Activated CD4-positive, alpha-beta T cell treated with anti-CD3 and anti-CD28 coated beads, Interleukin-10, Interleukin-2, amounts not matched to agents 100 ng/mL and 50 ng/mL, durations not matched to agents 16 hours and 8 hours (primary cell): ENCODE data around the gene ADGRB2.
"Not testable (repeated sequence)": the region's sequence is repeated elsewhere in the genome, so short reads cannot be mapped to it uniquely, and the experiment has no call there.

ENCODE experiments used
- DNase-seq: peaks from one replicate; pipeline ENCODE4 v3.0.0-alpha.2; 2020

The ADGRB2 gene

GRCh38 chr1:31725777-31726535 lies 38.2 kb downstream of the ADGRB2 start:
- no peak for DNase-seq

- no peak for DNase-seq
Measured at GRCh38 chr1:31725134-31725533, 39.0 kb downstream of the ADGRB2 start.

- peak; percentile 30 for DNase-seq
Measured at GRCh38 chr1:31723828-31724359, 40.2 kb downstream of the ADGRB2 start.

GRCh38 chr1:31718327-31718897 lies 45.7 kb downstream of the ADGRB2 start:
- DNase-seq = no peak

GRCh38 chr1:31717341-31717740 lies 46.8 kb downstream of the ADGRB2 start:
- DNase-seq = no peak

GRCh38 chr1:31715873-31716220 lies 48.3 kb downstream of the ADGRB2 start:
- no peak for DNase-seq

GRCh38 chr1:31715087-31715872 lies 48.9 kb downstream of the ADGRB2 start:
- DNase-seq = peak; percentile 42

- peak; percentile 42 for DNase-seq
Measured at GRCh38 chr1:31714442-31715086, 49.6 kb downstream of the ADGRB2 start.

GRCh38 chr1:31712630-31713029 lies 51.5 kb downstream of the ADGRB2 start:
- no peak for DNase-seq

- DNase-seq = no peak
Measured at GRCh38 chr1:31712068-31712467, 52.1 kb downstream of the ADGRB2 start.

GRCh38 chr1:31708324-31708723 lies 55.8 kb downstream of the ADGRB2 start:
- no peak for DNase-seq

- DNase-seq = peak; percentile 26
Measured at GRCh38 chr1:31707711-31708110, 56.4 kb downstream of the ADGRB2 start.

- not testable (repeated sequence) for DNase-seq
Measured at GRCh38 chr1:31707059-31707600, 57.0 kb downstream of the ADGRB2 start.

- no peak for DNase-seq
Measured at GRCh38 chr1:31706384-31707058, 57.6 kb downstream of the ADGRB2 start.

GRCh38 chr1:31705080-31705866 lies 58.9 kb downstream of the ADGRB2 start:
- peak; percentile 88 for DNase-seq

- DNase-seq = peak; percentile 9
Measured at GRCh38 chr1:31704271-31705079, 59.7 kb downstream of the ADGRB2 start.

GRCh38 chr1:31703431-31704270 lies 60.5 kb downstream of the ADGRB2 start, which contains the start of gene COL16A1:
Gene COL16A1, minus strand, starts transcription at chr1:31704017. Its CDS starts 1,824 bp downstream, at chr1:31702193.
- no peak for DNase-seq

- DNase-seq = no peak
Measured at GRCh38 chr1:31702836-31703404, 61.2 kb downstream of the ADGRB2 start.
